IMR-90 (cell line): ENCODE data around the gene SIGLEC15. TPM values are rescaled to one million over a fixed set of nuclear protein-coding genes. Genes with fewer than 3 reads are reported as not detected.

Source experiments
- ATAC-seq: fragments of 200-7000 bp; cut with Tn5 transposase; 2 replicates; pipeline ENCODE4 v1.9.1; 2020; ENCODE audit warnings: low read depth, mild to moderate bottlenecking, moderate library complexity
- BruUV-seq: library from RNA; stranded (reverse); fragments of 400-500 nt; replicated peaks from 2 replicates; lab custom pipeline; 2021; lab: Mats Ljungman, UMichigan
- CTCF ChIA-PET: fragments of 300-600 bp; formaldehyde crosslinking; extraction: SDS; loops from one replicate; lab custom pipeline; 2021; ENCODE audit warnings: antibody characterized with exemption; lab: Yijun Ruan, JAX
- POLR2A ChIA-PET: fragments of 300-600 bp; sonication (Branson Sonifier 250); formaldehyde crosslinking; loops from one replicate; lab custom pipeline; 2022; ENCODE audit warnings: antibody characterized with exemption; ENCODE audit not compliant: unreplicated experiment; lab: Charles Lee
- DNase-seq: peaks from one replicate; pipeline ENCODE4 v3.0.0; 2013
- H2AFZ ChIP-seq: replicated peaks from 2 replicates; pipeline ENCODE3; 2013; ENCODE audit warnings: low read length, mild to moderate bottlenecking; ENCODE audit not compliant: poor library complexity
- H2AK5ac ChIP-seq: 2 replicates; pipeline ENCODE4 v1.6.1; 2013; ENCODE audit warnings: low read depth, low read length, inconsistent platforms
- H2AK9ac ChIP-seq: replicated peaks from 2 replicates; pipeline ENCODE3; 2013; ENCODE audit warnings: mild to moderate bottlenecking, low read depth, low read length, moderate library complexity; ENCODE audit not compliant: poor library complexity
- H2BK120ac ChIP-seq: 2 replicates; pipeline ENCODE4 v1.6.1; 2013; ENCODE audit warnings: low read depth, low read length, inconsistent platforms
- H2BK15ac ChIP-seq: 3 replicates; pipeline ENCODE4 v1.6.1; 2013; ENCODE audit warnings: low read depth, low read length, inconsistent platforms
- H2BK20ac ChIP-seq: 2 replicates; pipeline ENCODE4 v1.6.1; 2013; ENCODE audit warnings: low read depth, mild to moderate bottlenecking, inconsistent platforms, low read length, moderate library complexity
- H2BK5ac ChIP-seq: 2 replicates; pipeline ENCODE4 v1.6.1; 2013; ENCODE audit warnings: mild to moderate bottlenecking, low read depth, low read length, inconsistent platforms; ENCODE audit not compliant: poor library complexity, severe bottlenecking
- H3K14ac ChIP-seq: replicated peaks from 2 replicates; pipeline ENCODE4 v1.6.1; 2013; ENCODE audit warnings: low read depth, low read length, inconsistent platforms
- H3K18ac ChIP-seq: 2 replicates; pipeline ENCODE4 v1.6.1; 2013; ENCODE audit warnings: low read depth, low read length, control low read depth
- H3K23ac ChIP-seq: 2 replicates; pipeline ENCODE4 v1.6.1; 2013; ENCODE audit warnings: low read depth, low read length, inconsistent platforms
- H3K27ac ChIP-seq: 2 replicates; pipeline ENCODE4 v1.5.1; 2013; ENCODE audit warnings: mild to moderate bottlenecking, control low read depth, low read length; ENCODE audit not compliant: insufficient read depth
- H3K27me3 ChIP-seq: 2 replicates; pipeline ENCODE4 v1.6.1; 2013; ENCODE audit warnings: low read length; ENCODE audit not compliant: control insufficient read depth, insufficient read depth
- H3K36me3 ChIP-seq: 2 replicates; pipeline ENCODE4 v1.6.1; 2013; ENCODE audit warnings: low read length, mixed read lengths; ENCODE audit not compliant: control insufficient read depth, insufficient read depth
- H3K4ac ChIP-seq: 2 replicates; pipeline ENCODE4 v1.6.1; 2013; ENCODE audit warnings: low read depth, low read length, inconsistent platforms
- H3K4me1 ChIP-seq: 2 replicates; pipeline ENCODE4 v1.6.1; 2013; ENCODE audit warnings: low read length, mixed read lengths; ENCODE audit not compliant: control insufficient read depth, insufficient read depth
- H3K4me2 ChIP-seq: 2 replicates; pipeline ENCODE4 v1.6.1; 2013; ENCODE audit warnings: low read depth, mild to moderate bottlenecking, control low read depth, low read length, moderate library complexity
- H3K4me3 ChIP-seq: 2 replicates; pipeline ENCODE4 v1.5.1; 2013; ENCODE audit warnings: low read depth, mild to moderate bottlenecking, control low read depth, low read length, moderate library complexity; ENCODE audit not compliant: insufficient read depth
- H3K56ac ChIP-seq: 2 replicates; pipeline ENCODE4 v1.6.1; 2013; ENCODE audit warnings: low read length, inconsistent platforms; ENCODE audit not compliant: insufficient read depth; ENCODE audit errors: extremely low read depth
- H3K79me1 ChIP-seq, 2 experiments: 2 replicates each; pipeline ENCODE4 v1.6.1; 2013; ENCODE audit warnings: low read length in 2 of 2, inconsistent platforms in 1 of 2, low read depth in 1 of 2
- H3K9ac ChIP-seq: 2 replicates; pipeline ENCODE4 v1.6.1; 2013; ENCODE audit warnings: low read depth, low read length, control low read depth
- H3K9me1 ChIP-seq: 2 replicates; pipeline ENCODE4 v1.6.1; 2013; ENCODE audit warnings: low read length, inconsistent platforms; ENCODE audit not compliant: insufficient read depth
- H3K9me3 ChIP-seq: 2 replicates; pipeline ENCODE4 v1.6.1; 2013; ENCODE audit warnings: low read length; ENCODE audit not compliant: control insufficient read depth, insufficient read depth
- H4K20me1 ChIP-seq: 2 replicates; pipeline ENCODE4 v1.6.1; 2013; ENCODE audit warnings: low read length, inconsistent platforms; ENCODE audit not compliant: insufficient read depth
- H4K5ac ChIP-seq: 2 replicates; pipeline ENCODE4 v1.6.1; 2013; ENCODE audit warnings: mild to moderate bottlenecking, low read depth, low read length, control low read depth
- H4K8ac ChIP-seq, 2 experiments: 2 replicates each; pipeline ENCODE4 v1.6.1; 2013; ENCODE audit warnings: low read depth in 2 of 2, low read length in 2 of 2, control low read depth in 1 of 2, inconsistent platforms in 1 of 2
- H4K91ac ChIP-seq: 2 replicates; pipeline ENCODE4 v1.6.1; 2013; ENCODE audit warnings: low read depth, low read length, inconsistent platforms; ENCODE audit not compliant: insufficient read depth
- MAFK ChIP-seq: IDR thresholded peaks from 2 replicates; pipeline ENCODE4 v1.6.1; 2012; ENCODE audit warnings: low read depth, low read length, improper control_type of control experiment
- MAZ ChIP-seq: IDR thresholded peaks from 2 replicates; pipeline ENCODE4 v1.6.1; 2012; ENCODE audit warnings: low read depth, mild to moderate bottlenecking, low read length, improper control_type of control experiment, moderate library complexity, borderline replicate concordance
- WGBS, 2 experiments: methylation state at CpG; one replicate each; pipeline versions ENCODE4 v1.1.5 to v1.1.7; 2013; ENCODE audit warnings: missing lambda C conversion rate in 2 of 2; ENCODE audit not compliant: insufficient read length in 1 of 2; ENCODE audit errors: extremely low coverage in 2 of 2; 5-methylcytosine and 5-hydroxymethylcytosine counted together
- dilution Hi-C: fragments of 300-500 bp; cut with HindIII; formaldehyde crosslinking; loops from one replicate; pipeline ENCODE4 v1.14.3; 2018; ENCODE audit warnings: low sequenced_read_pairs; ENCODE audit not compliant: unreplicated experiment
- in situ Hi-C: fragments of 300-500 bp; cut with MboI; formaldehyde crosslinking; loops from 3 replicates; pipeline ENCODE4 v1.14.3; 2019; ENCODE audit warnings: low sequenced_read_pairs, inconsistent platforms, mixed read lengths
- intact Hi-C: fragments of 100-400 bp; cut with micrococcal nuclease; formaldehyde crosslinking; loops from 2 replicates; pipeline ENCODE4 v1.10.0; 2022
- polyA plus RNA-seq, 3 experiments: library from polyadenylated mRNA; depleted of rRNA; stranded (reverse); fragments of >200 nt; gene quantifications; 2 replicates each; pipeline ENCODE4 v1.2.3, GENCODE V29; 2012; ENCODE audit warnings: low replicate concordance in 1 of 3
- total RNA-seq: library from RNA; depleted of rRNA; stranded (reverse); fragments of >200 nt; gene quantifications from 2 replicates; pipeline ENCODE4 v1.2.3, GENCODE V29; 2012

SIGLEC15 gene
- total and polyA plus RNA-seq, 2 of the 4 experiments (the other 2 are of a cell fraction), result 1.1 to 1.8 TPM

- Histone ChIP-seq H3K56ac (no peak overlapping the region), H3K27me3 (no peaks in the 10 kb centered on the region), H3K18ac (peak overlapping the region; percentile 61; the same call in 1 of the 2 replicates), H3K4me3 (no peak overlapping the region), H4K5ac (peak overlapping the region; percentile 35; the same call in 1 of the 2 replicates), H2BK5ac (no peak overlapping the region), H3K9ac (no peak overlapping the region), H2AK9ac (no peak overlapping the region), H3K4ac (peak overlapping the region; percentile 77), H3K14ac (peak overlapping the region; percentile 81), H4K91ac (peak overlapping the region; percentile 62; the same call in 1 of the 2 replicates), H4K8ac (peak overlapping the region in 1 of 2 experiments; percentile 73; a peak in 2 of 4 replicates), H3K4me2 (no peak overlapping the region), H3K36me3 (no peaks in the 10 kb centered on the region), H2AFZ (no peak overlapping the region), H3K9me1 (peaks cover 12% of the 10 kb centered on the region), H3K4me1 (peaks cover 20% of the 10 kb centered on the region), H4K20me1 (no peaks in the 10 kb centered on the region), H3K79me1 (peaks cover 0 to 6% of the 10 kb centered on the region in 2 experiments; a peak in 2 of 4 replicates), H2BK120ac (peak overlapping the region; percentile 78; the same call in 1 of the 2 replicates), H3K27ac (no peak overlapping the region), H2BK15ac (peak overlapping the region; percentile 94; the same call in 2 of the 3 replicates), H3K23ac (no peak overlapping the region; the same call in 1 of the 2 replicates), H2BK20ac (peak overlapping the region; percentile 79), H2AK5ac (peak overlapping the region; percentile 70; the same call in 1 of the 2 replicates), H3K9me3 (no peaks in the 10 kb centered on the region)
- POLR2A ChIA-PET, result no interaction called here
- no CpG with 5 or more reads among the region's 3 CpGs for WGBS, 2 experiments
- ATAC-seq, result no peak
- in situ Hi-C loops, result loop anchor here (10.0 kb wide), 1 partner anchor 56 kb away; no protein-coding TSS in a partner anchor
- CTCF ChIA-PET, result interaction anchor here (1.5 kb wide), 1 partner anchor 92 kb away, joined by 3 read pairs; no protein-coding TSS in a partner anchor
- intact Hi-C loops, result no loop called here
- dilution Hi-C loops, result no loop called here
- TF ChIP-seq MAZ (no peak), MAFK (no peak)
- BruUV-seq, result no TSS peak
- DNase-seq, result no peak
Measured at GRCh38 chr18:45788861-45789260, 36.6 kb upstream of the SIGLEC15 start.
